WTC11 (cell line): ENCODE measurements around the gene ISG20L2. TPM values are rescaled to one million over a fixed set of nuclear protein-coding genes. Genes with fewer than 3 reads are reported as not detected.

Source experiments
- ELF4 ChIP-seq: sonication (generic); formaldehyde crosslinking; IDR thresholded peaks from 2 replicates; pipeline ENCODE4 v1.8.1; 2022; ENCODE audit warnings: low read depth, mild to moderate bottlenecking, moderate library complexity, missing genetic modification reagents
- ESRRA ChIP-seq: sonication (generic); formaldehyde crosslinking; IDR thresholded peaks from 2 replicates; pipeline ENCODE4 v1.8.1; 2022; ENCODE audit warnings: mild to moderate bottlenecking, missing genetic modification reagents, borderline replicate concordance
- FOXP1 ChIP-seq: sonication (generic); formaldehyde crosslinking; IDR thresholded peaks from 2 replicates; pipeline ENCODE4 v1.8.0; 2022; ENCODE audit warnings: missing genetic modification reagents, mild to moderate bottlenecking, moderate library complexity, borderline replicate concordance
- GABPB1 ChIP-seq: sonication (generic); formaldehyde crosslinking; IDR thresholded peaks from 2 replicates; pipeline ENCODE4 v1.8.1; 2023; ENCODE audit warnings: mild to moderate bottlenecking, missing genetic modification reagents
- GTF2I ChIP-seq: fragments of 250-450 bp; sonication (Bioruptor Pico); conservative IDR thresholded peaks from 2 replicates; pipeline ENCODE4 v1.4.0; 2021; ENCODE audit warnings: mild to moderate bottlenecking
- KAT7 ChIP-seq: sonication (generic); formaldehyde crosslinking; IDR thresholded peaks from 2 replicates; pipeline ENCODE4 v1.8.1; 2023; ENCODE audit warnings: missing genetic modification reagents, mild to moderate bottlenecking, borderline replicate concordance
- NR3C1 ChIP-seq: sonication (generic); formaldehyde crosslinking; conservative IDR thresholded peaks from 2 replicates; pipeline ENCODE4 v1.8.1; 2023; ENCODE audit warnings: low read depth, mild to moderate bottlenecking, missing genetic modification reagents
- SP1 ChIP-seq: sonication (generic); formaldehyde crosslinking; conservative IDR thresholded peaks from 2 replicates; pipeline ENCODE4 v1.8.1; 2022; ENCODE audit warnings: missing genetic modification reagents
- TEAD1 ChIP-seq: sonication (generic); formaldehyde crosslinking; IDR thresholded peaks from 2 replicates; pipeline ENCODE4 v1.8.0; 2022; ENCODE audit warnings: mild to moderate bottlenecking, missing genetic modification reagents
- ZNF263 ChIP-seq: sonication (generic); formaldehyde crosslinking; IDR thresholded peaks from 2 replicates; pipeline ENCODE4 v1.8.1; 2022; ENCODE audit warnings: low read depth, mild to moderate bottlenecking, moderate library complexity, missing genetic modification reagents
- ZNF671 ChIP-seq: fragments of 250-450 bp; sonication (Bioruptor Pico); IDR thresholded peaks from 2 replicates; pipeline ENCODE4 v1.8.0; 2021; ENCODE audit warnings: mild to moderate bottlenecking
- total RNA-seq: library from RNA; stranded (reverse); gene quantifications from 3 replicates; pipeline ENCODE4 v1.2.3, GENCODE V29; 2021
- TF ChIP-seq, protein P1 (sequence below): fragments of 250-450 bp; sonication (Bioruptor Pico); IDR thresholded peaks from 2 replicates; pipeline ENCODE4 v1.9.0; 2021; ENCODE audit warnings: mild to moderate bottlenecking
- TF ChIP-seq, protein P2 (sequence below): sonication (generic); formaldehyde crosslinking; IDR thresholded peaks from 2 replicates; pipeline ENCODE4 v1.8.0; 2022; ENCODE audit warnings: mild to moderate bottlenecking, missing genetic modification reagents
- TF ChIP-seq, protein P3 (sequence below): sonication (generic); formaldehyde crosslinking; IDR thresholded peaks from 2 replicates; pipeline ENCODE4 v1.8.0; 2023; ENCODE audit warnings: mild to moderate bottlenecking, missing genetic modification reagents
- TF ChIP-seq, protein P4 (sequence below): sonication (generic); formaldehyde crosslinking; IDR thresholded peaks from 2 replicates; pipeline ENCODE4 v1.8.1; 2023; ENCODE audit warnings: mild to moderate bottlenecking, missing genetic modification reagents, borderline replicate concordance
- TF ChIP-seq, protein P5 (sequence below): fragments of 200-600 bp; IDR thresholded peaks from 2 replicates; pipeline ENCODE4 v1.8.0; 2022; ENCODE audit warnings: antibody characterized with exemption

The ISG20L2 gene
- total RNA-seq, 1 experiment from 2014 or later: 43.8 TPM

DNA sequence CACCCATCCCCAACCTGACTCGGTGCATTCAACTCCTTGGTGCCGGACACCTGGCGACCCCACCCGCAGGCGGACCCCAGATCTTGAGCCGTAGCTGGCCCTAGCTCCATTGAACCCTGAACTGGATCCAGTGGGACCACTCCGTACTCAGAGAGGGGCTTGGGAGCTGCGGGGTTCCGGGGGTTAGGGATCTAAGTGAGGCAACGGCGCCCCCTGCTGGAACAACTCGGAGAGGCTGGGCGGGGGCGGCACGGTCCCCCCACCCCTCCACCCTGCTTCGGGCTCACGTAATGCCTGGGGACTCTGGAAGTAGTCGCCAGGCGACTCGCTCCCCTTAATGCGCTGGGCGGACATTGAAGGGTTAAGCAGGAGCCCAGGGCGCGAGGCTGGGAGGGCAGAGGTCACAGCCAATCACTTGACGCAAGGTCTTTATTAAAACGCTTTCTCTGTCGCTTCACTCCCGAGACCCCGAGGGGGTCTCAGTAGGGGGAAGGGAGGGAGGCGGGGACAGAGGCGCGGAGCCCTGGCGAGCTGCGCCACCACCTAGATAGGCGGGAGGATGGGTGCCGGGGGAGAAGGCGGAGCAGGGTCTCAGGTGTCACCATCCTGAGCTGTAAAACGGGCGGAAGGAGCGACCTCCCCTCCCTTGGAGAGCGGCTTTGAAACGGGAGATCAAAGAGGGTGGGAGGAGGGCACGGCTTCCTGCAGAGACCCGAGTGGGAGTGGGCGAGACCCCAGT is 22.5 kb downstream of the ISG20L2 start (continued):
- TF ChIP-seq SP1 (CRISPR knock-in tag): peak; percentile 49; the same call in 1 of the 2 replicates
- no peak for TF ChIP-seq ELF4 (CRISPR knock-in tag)
- 0 out of 2 replicates have a peak, but pooled peaks have one; percentile 22 for TF ChIP-seq ZNF671 (CRISPR knock-in tag)
- 0 out of 2 replicates have a peak, but pooled peaks have one; percentile 2 for TF ChIP-seq KAT7
- TF ChIP-seq, protein P1, sequence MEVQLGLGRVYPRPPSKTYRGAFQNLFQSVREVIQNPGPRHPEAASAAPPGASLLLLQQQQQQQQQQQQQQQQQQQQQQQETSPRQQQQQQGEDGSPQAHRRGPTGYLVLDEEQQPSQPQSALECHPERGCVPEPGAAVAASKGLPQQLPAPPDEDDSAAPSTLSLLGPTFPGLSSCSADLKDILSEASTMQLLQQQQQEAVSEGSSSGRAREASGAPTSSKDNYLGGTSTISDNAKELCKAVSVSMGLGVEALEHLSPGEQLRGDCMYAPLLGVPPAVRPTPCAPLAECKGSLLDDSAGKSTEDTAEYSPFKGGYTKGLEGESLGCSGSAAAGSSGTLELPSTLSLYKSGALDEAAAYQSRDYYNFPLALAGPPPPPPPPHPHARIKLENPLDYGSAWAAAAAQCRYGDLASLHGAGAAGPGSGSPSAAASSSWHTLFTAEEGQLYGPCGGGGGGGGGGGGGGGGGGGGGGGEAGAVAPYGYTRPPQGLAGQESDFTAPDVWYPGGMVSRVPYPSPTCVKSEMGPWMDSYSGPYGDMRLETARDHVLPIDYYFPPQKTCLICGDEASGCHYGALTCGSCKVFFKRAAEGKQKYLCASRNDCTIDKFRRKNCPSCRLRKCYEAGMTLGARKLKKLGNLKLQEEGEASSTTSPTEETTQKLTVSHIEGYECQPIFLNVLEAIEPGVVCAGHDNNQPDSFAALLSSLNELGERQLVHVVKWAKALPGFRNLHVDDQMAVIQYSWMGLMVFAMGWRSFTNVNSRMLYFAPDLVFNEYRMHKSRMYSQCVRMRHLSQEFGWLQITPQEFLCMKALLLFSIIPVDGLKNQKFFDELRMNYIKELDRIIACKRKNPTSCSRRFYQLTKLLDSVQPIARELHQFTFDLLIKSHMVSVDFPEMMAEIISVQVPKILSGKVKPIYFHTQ: 0 out of 2 replicates have a peak, but pooled peaks have one; percentile 22
- TF ChIP-seq TEAD1: 0 out of 2 replicates have a peak, but pooled peaks have one; percentile 19
- TF ChIP-seq ZNF263 (CRISPR knock-in tag): no peak
- TF ChIP-seq, protein P2, sequence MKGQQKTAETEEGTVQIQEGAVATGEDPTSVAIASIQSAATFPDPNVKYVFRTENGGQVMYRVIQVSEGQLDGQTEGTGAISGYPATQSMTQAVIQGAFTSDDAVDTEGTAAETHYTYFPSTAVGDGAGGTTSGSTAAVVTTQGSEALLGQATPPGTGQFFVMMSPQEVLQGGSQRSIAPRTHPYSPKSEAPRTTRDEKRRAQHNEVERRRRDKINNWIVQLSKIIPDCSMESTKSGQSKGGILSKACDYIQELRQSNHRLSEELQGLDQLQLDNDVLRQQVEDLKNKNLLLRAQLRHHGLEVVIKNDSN (CRISPR knock-in tag): no peak
- TF ChIP-seq, protein P3, sequence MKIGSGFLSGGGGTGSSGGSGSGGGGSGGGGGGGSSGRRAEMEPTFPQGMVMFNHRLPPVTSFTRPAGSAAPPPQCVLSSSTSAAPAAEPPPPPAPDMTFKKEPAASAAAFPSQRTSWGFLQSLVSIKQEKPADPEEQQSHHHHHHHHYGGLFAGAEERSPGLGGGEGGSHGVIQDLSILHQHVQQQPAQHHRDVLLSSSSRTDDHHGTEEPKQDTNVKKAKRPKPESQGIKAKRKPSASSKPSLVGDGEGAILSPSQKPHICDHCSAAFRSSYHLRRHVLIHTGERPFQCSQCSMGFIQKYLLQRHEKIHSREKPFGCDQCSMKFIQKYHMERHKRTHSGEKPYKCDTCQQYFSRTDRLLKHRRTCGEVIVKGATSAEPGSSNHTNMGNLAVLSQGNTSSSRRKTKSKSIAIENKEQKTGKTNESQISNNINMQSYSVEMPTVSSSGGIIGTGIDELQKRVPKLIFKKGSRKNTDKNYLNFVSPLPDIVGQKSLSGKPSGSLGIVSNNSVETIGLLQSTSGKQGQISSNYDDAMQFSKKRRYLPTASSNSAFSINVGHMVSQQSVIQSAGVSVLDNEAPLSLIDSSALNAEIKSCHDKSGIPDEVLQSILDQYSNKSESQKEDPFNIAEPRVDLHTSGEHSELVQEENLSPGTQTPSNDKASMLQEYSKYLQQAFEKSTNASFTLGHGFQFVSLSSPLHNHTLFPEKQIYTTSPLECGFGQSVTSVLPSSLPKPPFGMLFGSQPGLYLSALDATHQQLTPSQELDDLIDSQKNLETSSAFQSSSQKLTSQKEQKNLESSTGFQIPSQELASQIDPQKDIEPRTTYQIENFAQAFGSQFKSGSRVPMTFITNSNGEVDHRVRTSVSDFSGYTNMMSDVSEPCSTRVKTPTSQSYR (CRISPR knock-in tag): peak; percentile 59; the same call in 1 of the 2 replicates
- no peak for TF ChIP-seq GABPB1 (CRISPR knock-in tag)
- TF ChIP-seq GTF2I: no peak
- TF ChIP-seq, protein P4, sequence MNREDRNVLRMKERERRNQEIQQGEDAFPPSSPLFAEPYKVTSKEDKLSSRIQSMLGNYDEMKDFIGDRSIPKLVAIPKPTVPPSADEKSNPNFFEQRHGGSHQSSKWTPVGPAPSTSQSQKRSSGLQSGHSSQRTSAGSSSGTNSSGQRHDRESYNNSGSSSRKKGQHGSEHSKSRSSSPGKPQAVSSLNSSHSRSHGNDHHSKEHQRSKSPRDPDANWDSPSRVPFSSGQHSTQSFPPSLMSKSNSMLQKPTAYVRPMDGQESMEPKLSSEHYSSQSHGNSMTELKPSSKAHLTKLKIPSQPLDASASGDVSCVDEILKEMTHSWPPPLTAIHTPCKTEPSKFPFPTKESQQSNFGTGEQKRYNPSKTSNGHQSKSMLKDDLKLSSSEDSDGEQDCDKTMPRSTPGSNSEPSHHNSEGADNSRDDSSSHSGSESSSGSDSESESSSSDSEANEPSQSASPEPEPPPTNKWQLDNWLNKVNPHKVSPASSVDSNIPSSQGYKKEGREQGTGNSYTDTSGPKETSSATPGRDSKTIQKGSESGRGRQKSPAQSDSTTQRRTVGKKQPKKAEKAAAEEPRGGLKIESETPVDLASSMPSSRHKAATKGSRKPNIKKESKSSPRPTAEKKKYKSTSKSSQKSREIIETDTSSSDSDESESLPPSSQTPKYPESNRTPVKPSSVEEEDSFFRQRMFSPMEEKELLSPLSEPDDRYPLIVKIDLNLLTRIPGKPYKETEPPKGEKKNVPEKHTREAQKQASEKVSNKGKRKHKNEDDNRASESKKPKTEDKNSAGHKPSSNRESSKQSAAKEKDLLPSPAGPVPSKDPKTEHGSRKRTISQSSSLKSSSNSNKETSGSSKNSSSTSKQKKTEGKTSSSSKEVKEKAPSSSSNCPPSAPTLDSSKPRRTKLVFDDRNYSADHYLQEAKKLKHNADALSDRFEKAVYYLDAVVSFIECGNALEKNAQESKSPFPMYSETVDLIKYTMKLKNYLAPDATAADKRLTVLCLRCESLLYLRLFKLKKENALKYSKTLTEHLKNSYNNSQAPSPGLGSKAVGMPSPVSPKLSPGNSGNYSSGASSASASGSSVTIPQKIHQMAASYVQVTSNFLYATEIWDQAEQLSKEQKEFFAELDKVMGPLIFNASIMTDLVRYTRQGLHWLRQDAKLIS (CRISPR knock-in tag): 0 out of 2 replicates have a peak, but pooled peaks have one; percentile 25
- TF ChIP-seq ESRRA (CRISPR knock-in tag): 0 out of 2 replicates have a peak, but pooled peaks have one; percentile 45
- no peak for TF ChIP-seq NR3C1 (CRISPR knock-in tag)
- TF ChIP-seq, protein P5, sequence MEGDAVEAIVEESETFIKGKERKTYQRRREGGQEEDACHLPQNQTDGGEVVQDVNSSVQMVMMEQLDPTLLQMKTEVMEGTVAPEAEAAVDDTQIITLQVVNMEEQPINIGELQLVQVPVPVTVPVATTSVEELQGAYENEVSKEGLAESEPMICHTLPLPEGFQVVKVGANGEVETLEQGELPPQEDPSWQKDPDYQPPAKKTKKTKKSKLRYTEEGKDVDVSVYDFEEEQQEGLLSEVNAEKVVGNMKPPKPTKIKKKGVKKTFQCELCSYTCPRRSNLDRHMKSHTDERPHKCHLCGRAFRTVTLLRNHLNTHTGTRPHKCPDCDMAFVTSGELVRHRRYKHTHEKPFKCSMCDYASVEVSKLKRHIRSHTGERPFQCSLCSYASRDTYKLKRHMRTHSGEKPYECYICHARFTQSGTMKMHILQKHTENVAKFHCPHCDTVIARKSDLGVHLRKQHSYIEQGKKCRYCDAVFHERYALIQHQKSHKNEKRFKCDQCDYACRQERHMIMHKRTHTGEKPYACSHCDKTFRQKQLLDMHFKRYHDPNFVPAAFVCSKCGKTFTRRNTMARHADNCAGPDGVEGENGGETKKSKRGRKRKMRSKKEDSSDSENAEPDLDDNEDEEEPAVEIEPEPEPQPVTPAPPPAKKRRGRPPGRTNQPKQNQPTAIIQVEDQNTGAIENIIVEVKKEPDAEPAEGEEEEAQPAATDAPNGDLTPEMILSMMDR: peak; percentile 96
- TF ChIP-seq FOXP1 (CRISPR knock-in tag): peak; percentile 46; the same call in 1 of the 2 replicates
